ENCODE results near the gene FGFR3. TPM values are rescaled to one million over a fixed set of nuclear protein-coding genes. Genes with fewer than 3 reads are reported as not detected.

The FGFR3 gene
- total and polyA plus RNA-seq, 10 of the 15 experiments (the other 5 are each of a cell fraction or from before 2014, with no cell fraction given): 0.05 to 0.33 (median 0.18) TPM; not detected in 6

DNA sequence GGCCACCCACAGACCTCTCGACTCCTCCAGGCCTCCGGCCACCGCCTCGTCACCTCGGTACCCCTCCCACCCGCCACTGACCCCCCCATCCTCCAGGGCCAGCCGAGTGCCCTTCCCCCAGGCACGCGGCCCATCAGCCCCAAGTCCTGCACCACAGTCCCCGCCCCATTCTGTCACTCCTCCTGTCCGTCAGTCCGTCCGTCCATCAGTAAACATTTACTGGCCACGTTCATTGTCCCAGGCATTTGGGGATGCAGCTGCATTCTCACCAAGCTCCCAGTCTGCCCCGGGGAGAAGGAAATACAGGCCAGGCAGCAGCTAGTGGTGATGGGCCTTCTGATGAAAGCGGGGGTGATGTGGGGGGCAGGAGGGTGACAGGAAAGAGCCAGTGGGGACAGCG lies 35.3 kb upstream of the FGFR3 start (continued):
- TF ChIP-seq, protein P1, sequence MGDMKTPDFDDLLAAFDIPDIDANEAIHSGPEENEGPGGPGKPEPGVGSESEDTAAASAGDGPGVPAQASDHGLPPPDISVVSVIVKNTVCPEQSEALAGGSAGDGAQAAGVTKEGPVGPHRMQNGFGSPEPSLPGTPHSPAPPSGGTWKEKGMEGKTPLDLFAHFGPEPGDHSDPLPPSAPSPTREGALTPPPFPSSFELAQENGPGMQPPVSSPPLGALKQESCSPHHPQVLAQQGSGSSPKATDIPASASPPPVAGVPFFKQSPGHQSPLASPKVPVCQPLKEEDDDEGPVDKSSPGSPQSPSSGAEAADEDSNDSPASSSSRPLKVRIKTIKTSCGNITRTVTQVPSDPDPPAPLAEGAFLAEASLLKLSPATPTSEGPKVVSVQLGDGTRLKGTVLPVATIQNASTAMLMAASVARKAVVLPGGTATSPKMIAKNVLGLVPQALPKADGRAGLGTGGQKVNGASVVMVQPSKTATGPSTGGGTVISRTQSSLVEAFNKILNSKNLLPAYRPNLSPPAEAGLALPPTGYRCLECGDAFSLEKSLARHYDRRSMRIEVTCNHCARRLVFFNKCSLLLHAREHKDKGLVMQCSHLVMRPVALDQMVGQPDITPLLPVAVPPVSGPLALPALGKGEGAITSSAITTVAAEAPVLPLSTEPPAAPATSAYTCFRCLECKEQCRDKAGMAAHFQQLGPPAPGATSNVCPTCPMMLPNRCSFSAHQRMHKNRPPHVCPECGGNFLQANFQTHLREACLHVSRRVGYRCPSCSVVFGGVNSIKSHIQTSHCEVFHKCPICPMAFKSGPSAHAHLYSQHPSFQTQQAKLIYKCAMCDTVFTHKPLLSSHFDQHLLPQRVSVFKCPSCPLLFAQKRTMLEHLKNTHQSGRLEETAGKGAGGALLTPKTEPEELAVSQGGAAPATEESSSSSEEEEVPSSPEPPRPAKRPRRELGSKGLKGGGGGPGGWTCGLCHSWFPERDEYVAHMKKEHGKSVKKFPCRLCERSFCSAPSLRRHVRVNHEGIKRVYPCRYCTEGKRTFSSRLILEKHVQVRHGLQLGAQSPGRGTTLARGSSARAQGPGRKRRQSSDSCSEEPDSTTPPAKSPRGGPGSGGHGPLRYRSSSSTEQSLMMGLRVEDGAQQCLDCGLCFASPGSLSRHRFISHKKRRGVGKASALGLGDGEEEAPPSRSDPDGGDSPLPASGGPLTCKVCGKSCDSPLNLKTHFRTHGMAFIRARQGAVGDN (IDR thresholded peaks at IDR 0.05): no peak
- TF ChIP-seq TCF12 (IDR thresholded peaks at IDR 0.05; ENCODE audit: low read depth, low read length) (no peak), ZBED1 (IDR thresholded peaks at IDR 0.05; ENCODE audit: borderline replicate concordance) (no peak), RUNX3 (IDR thresholded peaks at IDR 0.05; ENCODE audit: low read length) (no peak)
- TF ChIP-seq, protein P2, sequence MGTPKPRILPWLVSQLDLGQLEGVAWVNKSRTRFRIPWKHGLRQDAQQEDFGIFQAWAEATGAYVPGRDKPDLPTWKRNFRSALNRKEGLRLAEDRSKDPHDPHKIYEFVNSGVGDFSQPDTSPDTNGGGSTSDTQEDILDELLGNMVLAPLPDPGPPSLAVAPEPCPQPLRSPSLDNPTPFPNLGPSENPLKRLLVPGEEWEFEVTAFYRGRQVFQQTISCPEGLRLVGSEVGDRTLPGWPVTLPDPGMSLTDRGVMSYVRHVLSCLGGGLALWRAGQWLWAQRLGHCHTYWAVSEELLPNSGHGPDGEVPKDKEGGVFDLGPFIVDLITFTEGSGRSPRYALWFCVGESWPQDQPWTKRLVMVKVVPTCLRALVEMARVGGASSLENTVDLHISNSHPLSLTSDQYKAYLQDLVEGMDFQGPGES (IDR thresholded peaks at IDR 0.05): no peak

DNA sequence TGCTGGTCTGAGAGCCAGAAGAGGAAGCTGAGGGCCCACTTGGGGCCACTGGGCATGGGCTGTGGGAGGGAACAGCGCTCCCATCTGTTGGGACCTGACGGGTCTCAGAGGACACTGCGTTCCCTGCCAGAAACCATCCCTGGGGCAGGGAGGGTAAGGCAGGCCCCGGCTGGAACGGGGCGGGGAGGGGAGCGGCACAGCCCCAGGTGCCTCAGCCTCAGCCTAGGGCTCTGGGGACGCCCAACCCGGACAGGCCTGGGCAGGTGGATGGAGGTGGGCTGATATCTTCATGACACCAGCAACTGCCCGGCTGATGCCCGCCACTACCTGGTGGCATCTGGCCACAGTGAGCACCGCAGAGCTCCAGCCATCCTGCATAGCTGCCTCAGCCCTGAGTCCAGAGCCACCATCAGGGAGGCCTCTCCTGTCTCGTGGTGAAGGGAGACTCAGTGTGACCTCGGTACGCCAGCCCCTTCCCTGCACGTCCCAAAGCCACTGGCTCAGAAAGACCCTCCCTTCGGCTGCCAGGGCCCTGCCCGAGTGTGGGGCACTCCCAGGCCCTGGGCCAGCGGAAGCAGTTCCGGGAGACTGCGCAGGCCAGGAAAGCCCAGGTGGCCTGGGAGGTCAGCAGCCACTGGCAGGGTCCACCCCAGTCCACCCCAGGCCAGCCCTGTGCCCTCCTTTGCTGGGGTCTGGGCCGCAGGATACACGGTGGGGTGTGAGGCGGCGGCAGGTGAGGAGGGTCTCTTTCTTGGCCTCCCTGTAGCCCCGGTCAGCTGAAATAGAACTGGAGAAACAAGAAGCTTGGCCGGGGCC lies 34.6 kb upstream of the FGFR3 start:
- BruUV-seq (replicated peaks): no TSS peak
- RAD21 ChIA-PET (ENCODE audit: unreplicated experiment): no interaction called here
- TF ChIP-seq SREBF2 (IDR thresholded peaks at IDR 0.05; ENCODE audit: low read length) (no peak), SMARCA5 (IDR thresholded peaks at IDR 0.05) (no peak), ZNF217 (IDR thresholded peaks at IDR 0.05) (no peak), NFYA (IDR thresholded peaks at IDR 0.05; ENCODE audit: borderline replicate concordance, low read depth, low read length) (no peak), POLR2AphosphoS5 (IDR thresholded peaks at IDR 0.05; ENCODE audit: low read length) (no peak), NFIC (IDR thresholded peaks at IDR 0.05; ENCODE audit: low read depth, low read length) (no peak), NR2C1 (IDR thresholded peaks at IDR 0.05) (no peak), RB1 (IDR thresholded peaks at IDR 0.05; ENCODE audit: borderline replicate concordance) (no peak), SIX5 (IDR thresholded peaks at IDR 0.05; ENCODE audit: low read depth, low read length, severe bottlenecking) (no peak)
- TF ChIP-seq, protein P3, sequence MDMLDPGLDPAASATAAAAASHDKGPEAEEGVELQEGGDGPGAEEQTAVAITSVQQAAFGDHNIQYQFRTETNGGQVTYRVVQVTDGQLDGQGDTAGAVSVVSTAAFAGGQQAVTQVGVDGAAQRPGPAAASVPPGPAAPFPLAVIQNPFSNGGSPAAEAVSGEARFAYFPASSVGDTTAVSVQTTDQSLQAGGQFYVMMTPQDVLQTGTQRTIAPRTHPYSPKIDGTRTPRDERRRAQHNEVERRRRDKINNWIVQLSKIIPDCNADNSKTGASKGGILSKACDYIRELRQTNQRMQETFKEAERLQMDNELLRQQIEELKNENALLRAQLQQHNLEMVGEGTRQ (IDR thresholded peaks at IDR 0.05; ENCODE audit: borderline replicate concordance, low read depth, low read length): no peak
- TF ChIP-seq, protein P4, sequence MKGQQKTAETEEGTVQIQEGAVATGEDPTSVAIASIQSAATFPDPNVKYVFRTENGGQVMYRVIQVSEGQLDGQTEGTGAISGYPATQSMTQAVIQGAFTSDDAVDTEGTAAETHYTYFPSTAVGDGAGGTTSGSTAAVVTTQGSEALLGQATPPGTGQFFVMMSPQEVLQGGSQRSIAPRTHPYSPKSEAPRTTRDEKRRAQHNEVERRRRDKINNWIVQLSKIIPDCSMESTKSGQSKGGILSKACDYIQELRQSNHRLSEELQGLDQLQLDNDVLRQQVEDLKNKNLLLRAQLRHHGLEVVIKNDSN (IDR thresholded peaks at IDR 0.05; ENCODE audit: borderline replicate concordance, extremely low read length, insufficient read depth, low read depth, low read length): no peak

More for the DNA sequence above, 34.6 kb upstream of the FGFR3 start:
- Histone ChIP-seq H4K20me1 (ENCODE audit: control insufficient read depth, insufficient read depth) (no peaks in the 10 kb centered on the region), H2AFZ (ENCODE audit: control insufficient read depth, low read depth, low read length) (no peak overlapping the region), H3K9me3 (replicated peaks; ENCODE audit: control insufficient read depth, insufficient read depth, low read length) (no peaks in the 10 kb centered on the region), H3K4me3 (no peak overlapping the region), H3K79me2 (ENCODE audit: control insufficient read depth, insufficient read depth, low read length) (no peaks in the 10 kb centered on the region), H3K9ac (ENCODE audit: control insufficient read depth, insufficient read depth, low read length) (no peak overlapping the region), H3K27me3 (replicated peaks in 1 of 2; ENCODE audit: control insufficient read depth in 2 of 2, insufficient read depth in 2 of 2, low read length in 1 of 2) (no peaks in the 10 kb centered on the region), H3K36me3 (ENCODE audit: control insufficient read depth in 2 of 2, insufficient read depth in 2 of 2, low read length in 1 of 2) (no peaks in the 10 kb centered on the region), H3K4me2 (ENCODE audit: control insufficient read depth, insufficient read depth) (no peak overlapping the region), H3K27ac (ENCODE audit: control insufficient read depth, insufficient read depth) (no peak overlapping the region), H3K4me1 (ENCODE audit: control insufficient read depth, insufficient read depth, low read length) (no peaks in the 10 kb centered on the region)
- intact Hi-C loops (cut with micrococcal nuclease; ENCODE audit: unreplicated experiment) (no loop called here), in situ Hi-C loops (cut with MboI) (no loop called here)
- POLR2A ChIA-PET: no interaction called here
- no peak for FAIRE-seq
- CTCF ChIA-PET: interaction anchor here (1.1 kb wide), 1 partner anchor 141 kb away, joined by 6 read pairs; no protein-coding TSS in a partner anchor
- DNase-seq (ENCODE audit: low read depth, low spot score): no peak
- WGBS (ENCODE audit: insufficient coverage, insufficient replicate concordance, low lambda C conversion rate, missing lambda C conversion rate): 37% methylated on average over 23 of the region's 27 CpGs
- ATAC-seq: no peak
- SMC1A ChIA-PET (ENCODE audit: uncharacterized antibody, unreplicated experiment): no interaction called here
